HEK293 (cell line): ENCODE data around the gene STK24.

Experiments used
- BCL11B ChIP-seq: fragments of 450-650 bp; formaldehyde crosslinking; IDR thresholded peaks from 2 replicates; pipeline ENCODE4 v1.5.1; 2016; ENCODE audit warnings: low read depth, missing biosample characterization, missing genetic modification characterization
- HIC1 ChIP-seq: fragments of 450-650 bp; formaldehyde crosslinking; IDR thresholded peaks from 2 replicates; pipeline ENCODE4 v1.5.1; 2016; ENCODE audit warnings: missing biosample characterization, missing genetic modification characterization
- HOXA7 ChIP-seq: sonication (generic); formaldehyde crosslinking; IDR thresholded peaks from 2 replicates; pipeline ENCODE4 v1.8.1; 2022; ENCODE audit warnings: missing genetic modification reagents, borderline replicate concordance
- HOXD13 ChIP-seq: sonication (generic); formaldehyde crosslinking; IDR thresholded peaks from 2 replicates; pipeline ENCODE4 v1.8.0; 2022; ENCODE audit warnings: missing genetic modification reagents, borderline replicate concordance
- PRDM2 ChIP-seq: fragments of 450-650 bp; formaldehyde crosslinking; IDR thresholded peaks from 2 replicates; pipeline ENCODE4 v1.5.1; 2016; ENCODE audit warnings: missing biosample characterization, missing genetic modification characterization, borderline replicate concordance
- PRDM6 ChIP-seq: fragments of 450-650 bp; formaldehyde crosslinking; IDR thresholded peaks from 2 replicates; pipeline ENCODE4 v1.5.1; 2017; ENCODE audit warnings: missing biosample characterization, missing genetic modification characterization
- ZBTB10 ChIP-seq: fragments of 450-650 bp; formaldehyde crosslinking; IDR thresholded peaks from 2 replicates; pipeline ENCODE4 v1.5.1; 2016; ENCODE audit warnings: missing biosample characterization, missing genetic modification characterization
- ZFHX2 ChIP-seq: fragments of 450-650 bp; formaldehyde crosslinking; conservative IDR thresholded peaks from 2 replicates; pipeline ENCODE4 v1.5.1; 2016; ENCODE audit warnings: missing biosample characterization, missing genetic modification characterization
- ZNF112 ChIP-seq: fragments of 450-650 bp; formaldehyde crosslinking; IDR thresholded peaks from 2 replicates; pipeline ENCODE4 v1.5.0; 2017; ENCODE audit warnings: missing biosample characterization, missing genetic modification characterization
- ZNF146 ChIP-seq: fragments of 450-650 bp; formaldehyde crosslinking; IDR thresholded peaks from 2 replicates; pipeline ENCODE4 v1.5.1; 2016; ENCODE audit warnings: missing biosample characterization, missing genetic modification characterization
- ZNF148 ChIP-seq: fragments of 450-650 bp; formaldehyde crosslinking; IDR thresholded peaks from 2 replicates; pipeline ENCODE4 v1.5.0; 2017; ENCODE audit warnings: missing biosample characterization, missing genetic modification characterization, borderline replicate concordance
- ZNF157 ChIP-seq: fragments of 450-650 bp; formaldehyde crosslinking; IDR thresholded peaks from 2 replicates; pipeline ENCODE4 v1.5.1; 2016; ENCODE audit warnings: missing biosample characterization, missing genetic modification characterization
- ZNF175 ChIP-seq: fragments of 450-650 bp; formaldehyde crosslinking; IDR thresholded peaks from 2 replicates; pipeline ENCODE4 v1.5.1; 2016; ENCODE audit warnings: missing biosample characterization, missing genetic modification characterization
- ZNF211 ChIP-seq: fragments of 450-650 bp; formaldehyde crosslinking; IDR thresholded peaks from 2 replicates; pipeline ENCODE4 v1.5.1; 2016; ENCODE audit warnings: low read depth, missing biosample characterization, missing genetic modification characterization
- ZNF23 ChIP-seq: fragments of 450-650 bp; formaldehyde crosslinking; IDR thresholded peaks from 2 replicates; pipeline ENCODE4 v1.5.1; 2016; ENCODE audit warnings: missing biosample characterization, missing genetic modification characterization, borderline replicate concordance
- ZNF248 ChIP-seq: fragments of 450-650 bp; formaldehyde crosslinking; IDR thresholded peaks from 2 replicates; pipeline ENCODE4 v1.5.1; 2017; ENCODE audit warnings: missing biosample characterization, missing genetic modification characterization
- ZNF302 ChIP-seq: fragments of 450-650 bp; formaldehyde crosslinking; IDR thresholded peaks from 2 replicates; pipeline ENCODE4 v1.5.1; 2016; ENCODE audit warnings: missing biosample characterization, missing genetic modification characterization, low read depth
- ZNF366 ChIP-seq: fragments of 450-650 bp; formaldehyde crosslinking; conservative IDR thresholded peaks from 2 replicates; pipeline ENCODE4 v1.5.1; 2016; ENCODE audit warnings: missing biosample characterization, missing genetic modification characterization
- ZNF416 ChIP-seq: fragments of 450-650 bp; formaldehyde crosslinking; IDR thresholded peaks from 2 replicates; pipeline ENCODE4 v1.5.1; 2016; ENCODE audit warnings: missing biosample characterization, missing genetic modification characterization
- ZNF514 ChIP-seq: fragments of 450-650 bp; formaldehyde crosslinking; IDR thresholded peaks from 2 replicates; pipeline ENCODE4 v1.5.1; 2016; ENCODE audit warnings: missing biosample characterization, missing genetic modification characterization
- ZNF561 ChIP-seq: fragments of 450-650 bp; IDR thresholded peaks from 2 replicates; pipeline ENCODE4 v1.5.1; 2018; ENCODE audit warnings: missing biosample characterization, missing genetic modification characterization, borderline replicate concordance
- ZNF610 ChIP-seq: fragments of 450-650 bp; formaldehyde crosslinking; IDR thresholded peaks from 2 replicates; pipeline ENCODE4 v1.5.1; 2016; ENCODE audit warnings: missing biosample characterization, missing genetic modification characterization, borderline replicate concordance
- ZNF629 ChIP-seq: fragments of 450-650 bp; formaldehyde crosslinking; IDR thresholded peaks from 2 replicates; pipeline ENCODE4 v1.5.1; 2017; ENCODE audit warnings: missing biosample characterization, missing genetic modification characterization
- ZNF658 ChIP-seq: fragments of 450-650 bp; formaldehyde crosslinking; IDR thresholded peaks from 2 replicates; pipeline ENCODE4; 2016; ENCODE audit warnings: missing biosample characterization, missing genetic modification characterization
- ZNF664 ChIP-seq: fragments of 450-650 bp; formaldehyde crosslinking; IDR thresholded peaks from 2 replicates; pipeline ENCODE4 v1.5.1; 2016; ENCODE audit warnings: missing biosample characterization, missing genetic modification characterization

STK24 gene

GRCh38 chr13:98556968-98557631, 19.8 kb downstream of the STK24 start (continued):
- no peak for TF ChIP-seq PRDM2 (tag by site-specific recombination)
- no peak for TF ChIP-seq ZNF561
- no peak for TF ChIP-seq ZNF211
- TF ChIP-seq HOXA7 (CRISPR knock-in tag): no peak
- no peak for TF ChIP-seq ZNF148 (tag by site-specific recombination)
- no peak for TF ChIP-seq ZNF416 (tag by site-specific recombination)
- TF ChIP-seq PRDM6 (tag by site-specific recombination): no peak
- no peak for TF ChIP-seq ZNF514 (tag by site-specific recombination)
- no peak for TF ChIP-seq ZNF146 (tag by site-specific recombination)
- no peak for TF ChIP-seq ZNF112 (tag by site-specific recombination)
- TF ChIP-seq BCL11B: no peak
- no peak for TF ChIP-seq ZNF658
- TF ChIP-seq ZNF610 (tag by site-specific recombination): no peak
- no peak for TF ChIP-seq ZNF302 (tag by site-specific recombination)
- 0 out of 2 replicates have a peak, but pooled peaks have one; percentile 41 for TF ChIP-seq HIC1
- no peak for TF ChIP-seq HOXD13 (CRISPR knock-in tag)
- TF ChIP-seq ZNF366 (tag by site-specific recombination): 0 out of 2 replicates have a peak, but pooled peaks have one; percentile 38
- TF ChIP-seq ZFHX2: peak; percentile 98
- TF ChIP-seq ZNF157 (tag by site-specific recombination): no peak
- TF ChIP-seq ZNF23 (tag by site-specific recombination): no peak
- TF ChIP-seq ZNF175 (tag by site-specific recombination): no peak
- TF ChIP-seq ZNF664 (tag by site-specific recombination): no peak
- no peak for TF ChIP-seq ZNF248 (tag by site-specific recombination)
- peak; percentile 13; the same call in 1 of the 2 replicates for TF ChIP-seq ZNF629 (tag by site-specific recombination)
- TF ChIP-seq ZBTB10: no peak
